HEK293T (cell line): ENCODE measurements around the gene DIAPH3.

Experiments used
- ARNT ChIP-seq: fragments of 450-650 bp; IDR thresholded peaks from 2 replicates; pipeline ENCODE4 v1.6.1; 2017; ENCODE audit warnings: mild to moderate bottlenecking
- BHLHE40 ChIP-seq: fragments of 450-650 bp; IDR thresholded peaks from 2 replicates; pipeline ENCODE4 v1.6.1; 2016; ENCODE audit warnings: mild to moderate bottlenecking, moderate library complexity, borderline replicate concordance
- CTBP1 ChIP-seq: fragments of 450-650 bp; IDR thresholded peaks from 2 replicates; pipeline ENCODE4 v1.6.1; 2016; ENCODE audit warnings: borderline replicate concordance
- FOXA1 ChIP-seq: fragments of 450-650 bp; IDR thresholded peaks from 2 replicates; pipeline ENCODE4 v1.6.1; 2016; ENCODE audit warnings: mild to moderate bottlenecking
- HDGF ChIP-seq: fragments of 450-650 bp; IDR thresholded peaks from 2 replicates; pipeline ENCODE4 v1.6.1; 2017; ENCODE audit warnings: antibody characterized with exemption, borderline replicate concordance
- L3MBTL2 ChIP-seq: fragments of 450-650 bp; conservative IDR thresholded peaks from 2 replicates; pipeline ENCODE4 v1.6.1; 2016; ENCODE audit warnings: mild to moderate bottlenecking
- LEF1 ChIP-seq: fragments of 450-650 bp; IDR thresholded peaks from 2 replicates; pipeline ENCODE4 v1.6.1; 2017; ENCODE audit warnings: mild to moderate bottlenecking, borderline replicate concordance
- SP1 ChIP-seq: fragments of 450-650 bp; IDR thresholded peaks from 2 replicates; pipeline ENCODE4 v1.6.1; 2017
- SUZ12 ChIP-seq: fragments of 450-650 bp; IDR thresholded peaks from 2 replicates; pipeline ENCODE4 v1.6.1; 2016; ENCODE audit warnings: mild to moderate bottlenecking
- TARDBP ChIP-seq: fragments of 450-650 bp; IDR thresholded peaks from 2 replicates; pipeline ENCODE4 v1.6.1; 2016
- ZNF384 ChIP-seq: fragments of 450-650 bp; IDR thresholded peaks from 2 replicates; pipeline ENCODE4 v1.6.1; 2016
- TF ChIP-seq, protein P1 (sequence below): fragments of 450-650 bp; IDR thresholded peaks from 2 replicates; pipeline ENCODE4 v1.6.1; 2016

DNA sequence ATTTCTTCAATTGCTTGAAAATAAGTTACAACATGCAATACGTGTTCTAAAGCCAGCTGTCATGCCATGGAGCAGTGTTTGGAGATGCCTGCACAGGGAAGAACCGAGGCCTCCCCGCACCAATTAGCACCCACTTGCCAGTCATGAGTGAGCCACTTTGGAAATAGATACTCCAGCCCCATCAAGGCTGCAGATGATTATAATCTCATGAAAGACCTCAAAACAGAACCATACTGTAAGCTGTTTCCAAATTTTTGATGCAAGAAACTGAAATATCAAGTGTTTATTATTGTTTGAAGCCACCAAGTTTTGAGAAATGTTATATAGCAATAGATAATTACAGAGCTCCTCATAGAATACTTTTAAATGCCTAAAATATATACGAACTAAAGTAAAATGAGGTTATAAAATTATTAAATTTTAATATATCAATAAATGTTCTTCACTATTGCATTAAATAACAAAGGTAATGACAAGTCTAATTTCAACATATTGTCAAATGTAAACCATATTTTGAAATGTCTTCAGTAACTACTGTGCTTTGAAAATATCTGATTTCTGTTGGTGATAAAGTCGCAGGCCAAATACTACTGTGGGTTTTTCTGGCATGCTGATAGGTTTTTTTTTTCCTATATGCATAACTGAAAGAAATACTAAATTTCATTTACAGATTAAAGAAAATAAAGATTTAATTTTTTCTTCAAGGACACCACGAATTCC lies 43.0 kb downstream of the DIAPH3 start:
- no peak for TF ChIP-seq HDGF
- TF ChIP-seq TARDBP, result no peak
- TF ChIP-seq, protein P1, sequence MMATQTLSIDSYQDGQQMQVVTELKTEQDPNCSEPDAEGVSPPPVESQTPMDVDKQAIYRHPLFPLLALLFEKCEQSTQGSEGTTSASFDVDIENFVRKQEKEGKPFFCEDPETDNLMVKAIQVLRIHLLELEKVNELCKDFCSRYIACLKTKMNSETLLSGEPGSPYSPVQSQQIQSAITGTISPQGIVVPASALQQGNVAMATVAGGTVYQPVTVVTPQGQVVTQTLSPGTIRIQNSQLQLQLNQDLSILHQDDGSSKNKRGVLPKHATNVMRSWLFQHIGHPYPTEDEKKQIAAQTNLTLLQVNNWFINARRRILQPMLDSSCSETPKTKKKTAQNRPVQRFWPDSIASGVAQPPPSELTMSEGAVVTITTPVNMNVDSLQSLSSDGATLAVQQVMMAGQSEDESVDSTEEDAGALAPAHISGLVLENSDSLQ, result no peak
- no peak for TF ChIP-seq ARNT
- TF ChIP-seq L3MBTL2, result no peak
- TF ChIP-seq ZNF384, result no peak
- no peak for TF ChIP-seq SUZ12
- TF ChIP-seq BHLHE40, result no peak
- TF ChIP-seq SP1, result no peak
- no peak for TF ChIP-seq LEF1
- no peak for TF ChIP-seq FOXA1
- no peak for TF ChIP-seq CTBP1
